GM18867 (cell line): ENCODE measurements around the gene PPP1R3G.

ENCODE experiments used
- ATAC-seq: cut with Tn5 transposase; IDR thresholded peaks from one replicate; pipeline ENCODE4 v1.9.1; 2021; ENCODE audit warnings: mild to moderate bottlenecking, moderate library complexity; ENCODE audit not compliant: unreplicated experiment

PPP1R3G gene

DNA sequence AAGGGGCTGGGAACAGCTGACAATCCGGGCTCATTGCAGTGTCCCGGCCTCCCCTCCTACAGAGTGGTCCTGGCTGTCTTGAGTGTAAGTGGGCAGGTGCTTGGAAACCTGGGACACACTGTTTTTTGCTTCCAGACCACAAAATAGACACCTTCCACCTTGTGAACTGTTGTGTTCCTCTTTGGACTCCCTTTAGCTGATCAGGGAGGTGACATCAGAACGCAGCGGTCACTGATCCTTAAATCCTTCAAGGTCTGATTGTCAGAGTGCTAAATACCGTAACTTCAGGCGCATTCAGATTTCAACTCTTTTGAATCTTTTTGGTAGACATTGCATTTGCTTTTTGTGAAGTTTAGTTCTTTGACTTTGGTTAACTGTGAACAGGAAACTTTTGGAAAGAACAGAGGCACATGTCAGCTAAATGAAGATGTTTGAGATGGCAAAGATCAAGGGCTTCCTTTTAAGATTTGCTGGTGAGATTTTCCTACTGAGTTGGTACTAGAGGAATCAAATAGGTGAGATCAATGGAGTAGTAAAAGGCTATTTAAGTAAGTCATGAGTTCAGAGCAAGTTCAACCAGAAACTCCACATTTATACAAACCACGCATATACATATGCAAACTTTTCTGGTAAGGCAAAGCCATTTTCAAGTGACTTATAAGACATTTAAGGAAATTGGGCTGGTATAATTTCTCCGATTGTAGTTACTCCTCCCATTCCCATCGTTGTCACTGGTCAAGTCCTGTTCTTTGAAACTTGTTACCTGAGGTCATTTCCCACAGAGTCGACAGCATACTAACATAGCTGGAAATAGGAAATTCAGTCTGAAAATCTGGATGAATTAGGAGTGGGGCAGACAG is 6.3 kb downstream of the PPP1R3G start:
- ATAC-seq = no peak

DNA sequence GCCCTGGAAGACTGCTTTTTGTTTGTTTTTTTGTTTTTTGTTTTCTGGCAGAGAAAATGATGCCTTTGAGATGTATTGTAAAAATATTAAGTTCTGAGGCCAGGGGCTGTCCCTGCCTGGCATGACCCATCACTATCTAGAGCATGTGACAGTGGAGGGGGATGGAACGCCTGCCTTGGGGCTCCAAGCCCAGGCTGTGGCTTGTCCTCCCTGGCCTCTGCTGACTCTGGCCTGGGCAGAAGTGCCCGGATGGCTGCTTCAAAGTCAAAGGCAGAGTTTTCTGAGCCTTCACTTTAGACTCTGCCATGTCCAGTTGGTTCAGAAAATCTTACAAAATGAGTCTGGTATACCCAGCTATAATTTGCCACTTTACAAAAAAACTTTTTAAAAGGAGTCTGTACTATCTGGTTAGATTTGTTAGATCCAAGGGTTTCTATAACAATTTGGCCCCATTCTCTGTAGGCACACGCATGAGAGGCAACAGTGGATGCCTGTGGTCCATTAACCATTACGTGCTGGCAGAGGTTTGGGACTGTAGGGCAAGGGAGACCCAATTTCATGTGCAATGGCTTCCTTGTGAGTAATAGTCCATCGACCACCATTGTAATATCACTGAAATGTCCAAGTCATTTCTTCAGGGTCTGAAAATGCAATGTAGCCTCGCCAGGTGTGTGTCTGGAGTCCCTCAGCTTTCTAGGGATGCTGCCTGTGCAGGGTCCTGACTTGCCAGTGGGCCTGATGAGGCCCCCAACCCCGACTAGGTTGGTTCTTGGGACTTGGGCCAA is 8.3 kb downstream of the PPP1R3G start:
- no peak for ATAC-seq

DNA sequence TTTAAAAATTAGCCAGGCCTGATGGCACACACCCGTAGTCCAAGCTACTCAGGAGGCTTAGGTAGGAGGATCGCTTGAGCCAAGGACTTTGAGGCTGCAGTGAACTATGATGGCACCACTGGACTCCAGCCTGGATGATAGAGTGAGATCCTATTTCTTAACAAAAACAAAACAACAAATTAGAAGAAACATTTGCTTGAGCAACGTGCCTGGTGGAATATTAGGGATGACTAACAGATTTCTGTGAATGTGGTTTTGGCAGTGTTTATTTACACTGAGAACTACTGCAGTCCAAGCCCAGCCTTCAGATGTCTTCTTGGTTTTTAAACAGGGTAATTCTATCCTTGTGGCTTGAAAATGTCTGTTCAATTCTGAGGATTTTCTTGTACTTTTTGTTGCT is 9.2 kb downstream of the PPP1R3G start:
- no peak for ATAC-seq

DNA sequence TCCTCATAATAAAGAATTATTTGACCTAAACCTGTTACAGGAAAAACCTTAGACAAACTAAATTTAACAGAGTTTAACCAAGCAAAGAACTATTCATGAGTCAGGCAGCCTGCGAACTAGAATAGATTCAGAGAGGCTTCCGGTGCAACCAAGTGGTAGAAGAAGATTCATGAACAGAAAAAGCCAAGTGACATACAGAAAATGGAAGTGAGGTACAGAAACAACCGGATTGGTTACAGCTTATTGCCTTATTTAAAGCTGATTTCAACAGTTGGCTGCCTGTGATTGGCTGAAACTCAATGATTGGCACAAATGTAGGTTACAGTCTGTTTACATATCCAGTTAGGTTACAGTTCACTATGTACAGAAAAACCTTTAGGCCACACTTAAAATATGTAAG is 10.1 kb downstream of the PPP1R3G start:
- ATAC-seq = peak; percentile 90

DNA sequence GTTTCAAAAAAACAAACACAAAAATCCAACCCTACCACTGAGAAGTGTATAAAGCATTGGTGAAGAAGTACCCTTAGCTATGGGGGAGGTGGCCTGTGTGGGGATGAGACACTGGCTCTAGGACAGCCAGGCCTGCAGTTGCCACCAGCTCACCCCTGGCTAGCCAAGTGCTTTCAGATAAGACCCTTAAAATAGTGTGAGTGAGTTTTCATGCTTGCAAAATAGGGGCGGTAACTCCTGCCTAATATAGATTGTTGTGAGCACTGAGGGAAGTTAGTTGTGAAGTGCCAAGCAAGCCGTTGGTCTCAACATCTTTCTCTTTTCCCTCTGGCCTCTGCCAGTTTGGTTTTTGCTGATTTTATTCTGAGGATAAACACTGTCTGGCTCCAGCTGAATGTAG is 11.3 kb downstream of the PPP1R3G start:
- no peak for ATAC-seq

DNA sequence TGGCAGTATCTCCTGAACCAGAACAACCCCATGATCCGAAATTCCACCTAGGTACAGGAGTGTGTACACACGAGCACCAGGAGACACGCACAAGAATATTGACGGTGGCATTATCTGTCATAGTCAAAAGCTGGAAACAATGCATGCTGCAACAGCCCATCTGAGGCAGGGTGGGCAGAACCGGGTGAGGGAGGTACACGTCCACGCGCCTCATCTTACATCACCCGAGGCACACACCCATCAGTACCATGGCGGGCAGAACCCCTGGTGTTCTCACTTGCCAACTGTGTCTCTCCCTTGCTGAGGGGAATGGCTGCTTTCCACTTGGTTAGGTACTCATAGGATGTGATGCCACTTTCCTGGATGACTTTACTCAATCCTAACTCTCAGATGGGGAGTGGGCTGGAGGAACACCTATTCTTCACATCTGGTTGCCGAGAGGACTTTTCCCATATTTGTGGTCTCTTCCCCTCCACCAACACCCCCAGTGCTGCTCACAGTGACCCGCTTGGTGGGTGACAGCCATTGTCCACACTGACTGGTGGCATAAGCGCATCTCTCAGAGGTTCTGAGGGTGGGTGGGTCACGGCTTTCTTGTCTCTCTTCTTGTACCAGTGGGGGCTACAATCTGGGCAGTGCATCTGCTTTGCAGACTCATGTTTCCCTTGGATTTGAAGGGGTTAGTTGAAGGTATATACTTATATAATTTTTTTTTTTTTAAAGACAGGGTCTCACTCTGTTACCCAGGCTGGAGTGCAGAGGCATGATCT is 13.5 kb downstream of the PPP1R3G start:
- no peak for ATAC-seq

DNA sequence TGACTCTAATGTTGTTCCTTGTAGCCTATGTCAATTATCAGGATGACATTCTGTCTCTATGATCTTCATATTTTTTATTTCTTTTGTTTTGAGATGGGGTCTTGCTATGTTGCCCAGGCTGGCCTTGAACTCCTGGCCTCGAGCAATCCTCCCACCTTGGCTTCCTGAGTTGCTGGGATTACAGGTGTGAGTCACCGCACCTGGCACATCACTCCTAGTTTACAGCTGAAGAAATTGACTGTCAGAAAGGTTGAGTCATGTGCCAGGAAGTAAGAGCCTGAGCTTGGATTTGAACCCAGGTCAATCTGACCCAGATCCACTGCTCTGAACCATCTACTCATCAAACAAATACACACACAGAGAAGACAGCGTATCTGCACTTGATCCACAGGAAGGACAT is 14.4 kb downstream of the PPP1R3G start:
- no peak for ATAC-seq

DNA sequence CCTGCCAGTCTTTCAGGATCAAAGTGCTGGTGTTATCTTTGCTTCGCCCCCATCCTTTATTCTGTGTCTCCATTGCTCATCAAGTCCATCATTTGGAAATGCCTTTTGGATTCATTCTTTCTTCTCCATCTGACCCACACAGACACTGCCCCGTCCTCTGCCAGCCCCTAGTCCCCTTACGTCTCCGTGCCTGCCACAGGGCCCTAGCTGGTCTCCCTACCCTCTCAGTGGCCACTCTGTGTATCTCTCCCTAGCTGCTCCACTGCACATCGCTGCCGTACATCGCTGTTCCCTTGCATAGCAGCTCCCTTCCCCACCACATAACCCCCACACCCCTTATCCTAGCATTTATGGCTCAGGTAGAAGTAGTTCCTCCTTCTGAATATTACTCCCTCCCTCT is 15.7 kb downstream of the PPP1R3G start:
- ATAC-seq = no peak

DNA sequence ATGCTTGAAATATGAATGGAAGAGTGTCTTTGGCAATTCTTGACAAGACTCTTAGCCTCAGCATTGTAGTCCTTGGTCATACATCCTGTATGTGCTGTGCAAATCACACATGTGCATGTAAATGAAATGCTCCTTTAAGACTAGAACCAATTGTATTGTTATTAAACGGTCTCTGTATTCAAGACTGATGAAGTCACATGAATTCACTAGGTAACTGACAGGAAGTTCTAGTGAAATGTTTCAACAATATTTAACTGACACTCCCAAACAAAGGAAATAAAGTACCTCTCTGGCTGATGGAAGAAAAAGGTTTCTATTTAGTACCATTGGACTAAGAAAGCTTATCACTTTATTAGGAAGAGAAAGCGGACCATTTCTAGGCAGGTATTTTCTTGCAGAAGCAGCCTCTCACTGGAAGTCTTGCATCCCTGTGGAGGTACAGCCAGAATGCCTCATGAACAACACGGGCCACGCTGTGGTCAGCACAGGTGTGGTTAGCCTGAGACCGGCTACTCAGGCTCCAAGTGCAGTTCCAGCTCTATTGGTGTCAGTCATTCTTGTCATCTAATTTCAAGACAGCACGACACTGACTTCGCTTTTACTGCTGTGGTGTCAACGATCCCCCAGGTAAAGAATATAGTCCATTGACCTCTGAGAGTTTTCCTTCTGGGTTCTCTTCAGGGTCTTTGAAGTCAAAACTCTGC is 17.3 kb downstream of the PPP1R3G start:
- ATAC-seq = no peak

DNA sequence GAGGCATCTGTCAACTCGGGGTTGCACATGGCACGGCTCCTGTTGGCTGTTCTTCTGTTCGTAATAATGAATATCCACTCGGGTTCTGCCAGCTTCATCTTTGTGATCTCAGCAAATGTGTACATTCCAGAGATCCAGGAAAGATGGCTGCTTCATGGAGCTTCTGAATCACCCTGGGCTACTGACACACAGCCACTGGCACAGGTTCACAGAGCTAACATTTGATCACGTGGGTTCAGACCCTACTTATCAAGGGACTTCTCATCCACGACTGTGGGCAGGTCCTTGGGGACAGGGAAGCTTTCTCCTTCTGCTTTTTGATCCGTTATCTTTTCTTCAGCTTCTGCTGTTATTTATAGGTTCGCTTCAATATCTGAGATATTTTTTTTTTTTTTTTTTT is 18.1 kb downstream of the PPP1R3G start:
- ATAC-seq = no peak

DNA sequence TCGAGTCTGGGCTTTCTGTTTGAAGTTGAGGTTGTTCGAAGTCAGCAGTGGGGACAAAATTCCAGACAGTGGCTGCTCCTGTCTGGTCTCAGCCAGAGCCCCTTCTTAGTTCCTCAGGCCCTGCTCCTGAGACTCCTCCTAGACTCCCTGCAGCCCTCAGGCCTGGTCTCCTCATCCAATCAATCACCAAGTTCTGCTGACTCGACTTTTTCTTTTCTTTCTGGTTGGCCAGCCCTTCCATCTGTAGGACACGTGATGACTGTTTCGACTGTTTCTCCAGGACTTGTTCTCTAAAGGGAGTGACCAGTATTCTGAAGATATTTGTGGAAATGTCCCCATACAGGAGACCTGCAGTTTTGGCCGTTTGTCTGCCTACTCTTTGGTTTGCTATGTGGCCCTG is 19.5 kb downstream of the PPP1R3G start:
- no peak for ATAC-seq

DNA sequence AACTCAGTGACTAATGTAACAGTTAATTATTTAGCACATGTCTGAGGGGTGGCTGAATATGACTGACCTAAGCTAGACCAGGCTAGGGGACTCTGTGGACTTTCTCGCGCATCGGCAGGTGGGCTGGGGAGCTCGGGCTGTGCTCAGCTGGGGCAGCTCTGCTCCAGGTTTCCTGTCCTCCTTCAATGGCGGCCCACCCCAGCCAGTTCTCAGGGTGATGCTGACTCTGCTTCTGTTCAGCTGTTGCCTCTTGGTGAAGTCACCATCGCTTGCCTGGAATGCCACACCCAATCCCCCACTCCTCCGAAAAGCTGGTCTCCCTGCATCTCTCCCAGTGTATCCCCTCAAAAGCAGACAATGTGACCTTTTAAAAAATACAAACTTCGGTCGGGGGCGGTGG is 20.0 kb downstream of the PPP1R3G start:
- ATAC-seq = no peak

DNA sequence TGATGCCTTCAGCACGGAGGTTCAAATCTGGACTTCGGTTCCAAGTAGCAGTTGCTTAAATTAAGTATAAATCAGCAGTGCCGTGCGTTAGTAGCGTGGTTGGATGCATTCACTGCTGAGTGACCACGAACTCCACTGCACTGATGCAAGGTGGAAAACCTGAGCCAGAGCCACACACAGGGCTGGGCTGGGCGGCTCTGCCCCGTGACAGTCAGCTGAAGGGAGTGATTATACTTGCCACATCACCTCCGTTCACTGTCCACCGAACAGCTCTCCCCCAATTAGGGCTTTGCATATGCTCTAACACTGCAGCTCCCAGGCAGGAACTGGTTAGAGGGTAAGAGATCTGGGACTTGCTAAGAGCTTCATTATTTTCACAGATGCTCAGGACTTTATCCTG is 22.2 kb downstream of the PPP1R3G start:
- ATAC-seq = no peak

DNA sequence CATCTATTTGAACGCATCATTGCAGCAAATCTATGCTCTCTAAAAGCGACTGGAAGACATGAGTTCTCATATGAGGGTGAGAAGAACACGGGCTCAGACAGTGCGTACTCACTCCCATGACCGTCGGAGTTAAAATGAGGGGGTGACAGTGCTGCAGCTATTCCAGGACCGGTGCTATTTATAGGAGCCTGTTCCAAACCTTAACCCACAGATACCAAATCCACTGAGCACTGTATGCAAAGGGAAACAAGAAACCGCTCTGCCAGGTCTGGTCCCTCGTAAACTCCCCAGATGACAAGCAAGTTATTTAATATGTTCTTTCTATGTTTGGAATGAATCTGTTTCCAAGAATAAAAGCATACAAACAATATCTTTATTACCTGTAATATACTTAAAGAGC is 22.9 kb downstream of the PPP1R3G start:
- no peak for ATAC-seq

DNA sequence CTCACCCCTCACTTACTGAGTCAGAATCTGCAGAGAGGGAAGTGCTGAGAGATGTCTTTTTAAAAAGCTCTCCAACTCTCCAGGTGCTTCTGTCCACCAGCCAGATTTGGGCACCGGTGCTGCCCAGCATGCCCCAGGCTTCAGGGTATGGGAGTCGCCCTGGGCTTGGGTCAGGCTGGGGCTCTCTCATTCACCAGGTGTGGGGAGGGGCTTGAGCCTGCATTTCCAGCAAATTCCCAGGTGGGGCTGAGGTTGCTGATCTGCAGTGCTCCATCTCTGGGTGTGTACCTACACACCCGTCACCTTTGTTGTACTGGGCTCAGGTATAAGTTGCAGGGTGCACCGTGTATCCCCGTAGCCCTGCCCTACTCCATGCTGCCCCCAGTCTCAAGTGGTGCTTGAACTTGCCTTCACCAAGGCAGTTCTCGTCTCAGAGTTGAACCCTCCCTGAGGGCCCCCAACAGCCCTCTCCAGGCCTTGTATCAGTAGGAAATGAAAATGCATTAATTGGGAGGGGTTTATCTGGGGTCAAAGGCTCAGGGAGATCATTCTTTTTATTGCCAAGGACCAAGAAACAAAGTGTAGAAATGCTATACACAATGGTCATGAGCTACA is 23.5 kb downstream of the PPP1R3G start:
- ATAC-seq = no peak

DNA sequence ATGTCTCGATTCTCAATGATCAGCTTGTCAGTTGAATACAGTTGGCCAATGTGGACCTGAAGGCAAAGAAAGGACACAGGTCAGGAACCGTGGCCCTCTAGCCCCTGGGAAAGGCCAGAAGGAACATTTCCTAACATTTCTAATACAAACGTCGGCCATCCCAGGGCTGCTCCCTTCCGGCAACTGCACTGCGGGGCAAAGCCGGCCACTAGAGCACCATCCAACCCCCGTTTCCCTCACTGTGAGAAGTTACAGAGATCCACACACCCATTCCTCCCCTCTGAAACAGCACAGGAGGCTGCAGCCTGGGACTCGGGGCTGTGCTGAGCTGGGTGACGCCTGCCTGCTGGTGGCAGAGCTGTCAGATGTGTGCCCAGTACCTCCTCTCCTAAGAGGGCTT is 24.3 kb downstream of the PPP1R3G start:
- no peak for ATAC-seq

DNA sequence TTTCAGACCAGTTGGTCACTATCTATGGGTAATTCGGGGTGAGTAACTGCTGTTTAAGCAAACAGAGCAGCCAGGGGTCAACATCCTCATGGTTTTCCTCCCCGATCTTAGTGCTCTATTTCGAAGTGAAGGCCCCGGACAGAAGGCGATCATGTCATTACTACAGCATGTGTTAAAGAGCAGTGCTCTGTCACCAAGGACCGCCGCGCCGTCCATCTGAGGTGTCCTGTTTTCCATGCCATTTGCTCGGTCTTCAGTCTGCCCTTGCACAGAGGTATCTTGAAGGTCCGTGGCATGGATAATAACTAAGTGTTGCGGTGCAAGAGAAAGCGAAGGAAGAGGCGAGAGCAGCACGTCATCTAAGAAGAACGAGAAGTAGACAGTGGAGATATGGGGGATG is 25.1 kb downstream of the PPP1R3G start:
- ATAC-seq = no peak

DNA sequence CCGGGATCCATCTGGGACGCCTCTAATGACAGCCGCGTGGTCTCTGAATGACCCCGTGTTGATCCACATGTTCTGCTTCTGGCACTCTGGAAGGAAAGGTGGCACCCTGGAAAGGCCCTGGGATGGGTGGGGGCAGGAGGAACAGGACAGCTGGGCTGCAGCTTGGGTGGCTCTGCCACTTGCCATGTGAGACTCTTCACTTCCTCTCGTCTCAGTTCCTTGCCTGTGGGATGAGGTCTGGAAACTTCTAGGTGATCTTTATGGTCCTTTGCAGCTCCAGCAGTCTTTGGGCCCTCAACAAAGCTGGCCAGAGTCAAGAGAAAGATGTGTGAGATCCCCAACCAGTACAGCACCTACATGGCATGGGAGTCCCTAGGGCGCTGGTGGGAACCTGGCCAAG is 26.5 kb downstream of the PPP1R3G start:
- ATAC-seq = no peak

DNA sequence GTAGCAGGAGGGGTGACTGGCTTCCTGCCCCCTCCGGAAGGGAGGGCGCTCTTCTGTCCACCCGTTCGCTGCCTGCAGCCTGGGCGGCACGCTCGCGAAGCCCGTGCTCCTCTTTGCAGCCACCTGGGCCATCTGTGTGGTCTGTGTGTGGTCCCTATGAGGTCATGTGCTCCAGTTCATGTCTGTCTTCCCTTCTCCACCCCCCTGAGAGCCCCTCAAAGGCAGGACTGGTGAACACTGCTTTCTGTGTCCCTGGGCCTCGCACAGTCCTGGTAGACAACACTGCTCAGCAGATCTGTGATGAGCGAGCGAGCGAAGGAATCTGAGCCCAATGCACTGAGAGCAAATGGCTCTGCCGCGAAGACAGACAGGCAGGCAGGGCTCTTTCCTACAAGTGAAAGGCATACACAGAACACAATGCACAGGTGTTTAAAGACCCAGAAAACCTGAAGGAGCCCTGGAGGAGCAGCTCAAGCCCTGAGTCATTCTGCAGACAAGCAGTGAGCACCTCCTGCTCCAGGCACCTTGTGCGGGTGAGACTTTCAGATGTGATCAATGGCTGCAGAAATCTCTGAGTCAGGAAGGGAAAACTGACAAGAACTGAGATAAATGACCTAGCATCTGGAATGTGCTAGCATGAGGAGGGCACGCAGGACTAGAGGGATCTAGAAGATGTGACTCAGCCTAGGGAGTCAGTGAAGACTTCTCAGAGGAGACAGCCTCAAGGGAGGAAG is 27.1 kb downstream of the PPP1R3G start:
- no peak for ATAC-seq

DNA sequence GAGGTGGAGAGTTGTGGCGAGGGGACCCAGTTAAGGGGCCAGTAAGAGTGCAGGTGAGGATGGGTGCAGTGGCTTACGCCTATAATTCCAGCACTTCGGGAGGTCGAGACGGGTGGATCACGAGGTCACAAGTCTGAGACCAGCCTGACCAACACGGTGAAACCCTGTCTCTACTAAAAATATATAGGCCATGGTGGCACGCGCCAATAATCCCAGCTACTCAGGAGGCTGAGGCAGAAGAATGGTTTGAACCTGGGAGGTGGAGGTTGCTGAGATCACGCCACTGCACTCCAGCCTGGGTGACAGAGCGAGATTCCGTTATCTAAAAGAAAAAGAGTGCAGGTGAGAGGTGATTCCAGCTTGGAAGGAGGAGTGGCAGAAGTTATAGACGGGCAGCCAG is 28.0 kb downstream of the PPP1R3G start:
- ATAC-seq = no peak
